ENCODE measurements around the gene WDR4.

DNA sequence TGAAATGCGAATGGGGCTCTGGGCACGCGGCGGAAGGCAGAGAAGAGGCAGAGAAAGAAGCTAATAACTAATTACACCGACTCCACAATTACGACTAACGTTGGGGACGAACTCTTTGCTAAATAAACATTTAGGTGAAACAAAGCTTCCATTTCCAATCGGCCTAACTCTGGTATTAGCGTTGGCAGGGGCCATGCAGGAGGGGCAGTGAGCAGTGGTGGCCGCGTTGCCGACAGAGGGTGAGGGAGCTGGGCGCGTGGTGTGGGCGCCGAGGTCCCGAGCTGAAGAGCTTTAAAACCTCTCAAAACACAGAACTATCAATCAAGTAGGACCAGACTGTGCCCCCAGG lies 13.2 kb upstream of the WDR4 start:
- TF ChIP-seq, protein P1, sequence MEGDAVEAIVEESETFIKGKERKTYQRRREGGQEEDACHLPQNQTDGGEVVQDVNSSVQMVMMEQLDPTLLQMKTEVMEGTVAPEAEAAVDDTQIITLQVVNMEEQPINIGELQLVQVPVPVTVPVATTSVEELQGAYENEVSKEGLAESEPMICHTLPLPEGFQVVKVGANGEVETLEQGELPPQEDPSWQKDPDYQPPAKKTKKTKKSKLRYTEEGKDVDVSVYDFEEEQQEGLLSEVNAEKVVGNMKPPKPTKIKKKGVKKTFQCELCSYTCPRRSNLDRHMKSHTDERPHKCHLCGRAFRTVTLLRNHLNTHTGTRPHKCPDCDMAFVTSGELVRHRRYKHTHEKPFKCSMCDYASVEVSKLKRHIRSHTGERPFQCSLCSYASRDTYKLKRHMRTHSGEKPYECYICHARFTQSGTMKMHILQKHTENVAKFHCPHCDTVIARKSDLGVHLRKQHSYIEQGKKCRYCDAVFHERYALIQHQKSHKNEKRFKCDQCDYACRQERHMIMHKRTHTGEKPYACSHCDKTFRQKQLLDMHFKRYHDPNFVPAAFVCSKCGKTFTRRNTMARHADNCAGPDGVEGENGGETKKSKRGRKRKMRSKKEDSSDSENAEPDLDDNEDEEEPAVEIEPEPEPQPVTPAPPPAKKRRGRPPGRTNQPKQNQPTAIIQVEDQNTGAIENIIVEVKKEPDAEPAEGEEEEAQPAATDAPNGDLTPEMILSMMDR (IDR thresholded peaks at IDR 0.05): no peak
- TF ChIP-seq EZH2 (IDR thresholded peaks at IDR 0.05) (no peak), EZH2phosphoT487 (IDR thresholded peaks at IDR 0.05) (no peak)
